Upper lobe of left lung (tissue), 6 donors: Measurements from ENCODE around the gene GADL1. TPM values are rescaled to one million over a fixed set of nuclear protein-coding genes. Genes with fewer than 3 reads are reported as not detected.

Experiments
- ATAC-seq, 2 donors: fragments of 200-7000 bp; cut with Tn5 transposase; one replicate each; pipeline ENCODE4 v1.9.1; 2022; ENCODE audit warnings: mild to moderate bottlenecking in 2 of 2, moderate library complexity in 2 of 2; ENCODE audit not compliant: low FRiP score in 2 of 2
- DNase-seq, 2 donors: peaks; one replicate each; pipeline ENCODE4 v3.0.0-alpha.2; 2019 to 2020
- H3K27ac ChIP-seq, 4 donors: fragments of 200-600 bp; sonication (generic); one replicate each; pipeline ENCODE4 v1.5.1; 2016 to 2019
- H3K27me3 ChIP-seq, 4 donors: fragments of 200-600 bp; sonication (generic); one replicate each; pipeline ENCODE4 v1.5.1; 2017 to 2019
- H3K36me3 ChIP-seq, 4 donors: fragments of 200-600 bp; sonication (generic); one replicate each; pipeline ENCODE4 v1.5.1; 2016 to 2019
- H3K4me1 ChIP-seq, 4 donors: fragments of 200-600 bp; sonication (generic); one replicate each; pipeline ENCODE4 v1.5.1; 2018 to 2019
- H3K4me3 ChIP-seq, 4 donors: fragments of 200-600 bp; sonication (generic); one replicate each; pipeline ENCODE4 v1.5.1; 2017 to 2019; ENCODE audit warnings: mild to moderate bottlenecking in 2 of 4, moderate library complexity in 1 of 4
- H3K9me3 ChIP-seq, 4 donors: fragments of 200-600 bp; sonication (generic); one replicate each; pipeline ENCODE4 v1.5.1; 2018 to 2019
- EP300 ChIP-seq, 4 donors: sonication (generic); formaldehyde crosslinking; IDR thresholded peaks; one replicate each; pipeline ENCODE4 v1.5.1; 2017; ENCODE audit warnings: antibody characterized with exemption in 4 of 4, control low read depth in 2 of 4
- POLR2A ChIP-seq, 4 donors: fragments of 450-650 bp; IDR thresholded peaks; one replicate each; pipeline ENCODE4 v1.5.1; 2016 to 2017; ENCODE audit warnings: antibody characterized with exemption in 4 of 4, mild to moderate bottlenecking in 2 of 4
- POLR2AphosphoS5 ChIP-seq, 2 donors: sonication (generic); formaldehyde crosslinking; IDR thresholded peaks; one replicate each; pipeline ENCODE4 v1.5.1; 2017; ENCODE audit warnings: antibody characterized with exemption in 2 of 2
- WGBS, 2 donors: methylation state at CpG; one replicate each; pipeline ENCODE4 v1.1.5; 2017 to 2018; 5-methylcytosine and 5-hydroxymethylcytosine counted together
- total RNA-seq, 6 donors: library from RNA; depleted of rRNA in 4 of 6; stranded (reverse); fragments of >200 nt in 4 of 6; gene quantifications; one replicate each; pipeline versions ENCODE4 v1.1.0 to v1.2.1, GENCODE V29; 2016 to 2021
- TF ChIP-seq, protein P1 (sequence below), 6 experiments: fragments of 450-650 bp in 4 of 6; fragments of 200-600 bp in 2 of 6; sonication (generic) in 2 of 6; IDR thresholded peaks; one replicate each; pipeline ENCODE4 v1.5.1; 2016 to 2019; ENCODE audit warnings: antibody characterized with exemption in 6 of 6
- donor health status: DM: no; HTN: no; CAD: no; lungs with moderate emphysema.
- donor health status: DM: no; HTN: yes; CAD: no; lungs with severe emphysema.

GADL1 gene
- total RNA-seq, 6 donors from 2014 or later: 0.07 TPM; not detected in 5

DNA sequence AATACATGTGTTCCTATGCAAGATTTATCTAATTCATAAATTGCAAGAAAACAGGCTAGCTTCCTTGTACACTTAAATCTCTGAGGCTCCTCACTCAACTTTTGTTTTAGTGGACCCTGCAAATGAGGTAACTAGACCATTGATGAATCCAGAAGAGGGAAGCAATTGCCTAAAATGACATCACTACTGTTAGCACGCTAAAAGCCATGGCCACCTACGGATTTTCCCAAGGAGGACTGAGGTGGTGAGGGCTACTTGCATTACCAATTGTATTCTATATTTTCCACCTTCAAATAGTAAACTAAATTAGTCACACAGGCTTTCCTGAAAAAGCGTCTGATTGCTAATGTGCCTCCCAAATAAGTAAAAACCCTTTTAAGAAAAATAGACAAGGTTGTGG, 140.7 kb downstream of the GADL1 start:
- no peak for ATAC-seq

DNA sequence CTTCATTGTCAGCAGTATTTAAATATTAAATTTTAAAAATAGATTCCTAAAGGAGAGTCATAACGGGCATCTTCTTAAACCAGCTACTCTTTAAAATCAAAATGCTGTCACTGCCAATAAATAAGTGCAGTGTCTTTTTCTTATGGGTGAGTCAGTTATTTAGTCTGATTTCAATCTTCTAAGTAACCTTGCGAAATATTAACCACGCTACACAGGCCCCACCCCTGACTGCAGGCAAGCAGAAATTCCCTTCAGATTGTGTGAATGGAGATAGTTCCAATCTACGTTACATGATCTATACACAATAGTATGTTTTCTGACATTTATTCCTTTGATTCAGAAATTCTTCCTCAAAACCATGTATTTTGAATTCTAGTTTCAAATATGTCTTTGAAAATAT, 141.5 kb downstream of the GADL1 start:
- Histone ChIP-seq H3K4me3 (no peak overlapping the region), H3K27me3 (no peaks in the 10 kb centered on the region), H3K36me3 (no peaks in the 10 kb centered on the region), H3K4me1 (peaks cover 0 to 4% (median 2%) of the 10 kb centered on the region in 4 donors), H3K9me3 (no peaks in the 10 kb centered on the region), H3K27ac (no peak overlapping the region)
- 42 to 54% methylated on average over 4 of the region's 4 CpGs for WGBS, 2 donors
- DNase-seq (peak in 1 of 2 donors; percentile 54), ATAC-seq (peak in 1 of 2 donors; percentile 88)
- TF ChIP-seq, protein P1, sequence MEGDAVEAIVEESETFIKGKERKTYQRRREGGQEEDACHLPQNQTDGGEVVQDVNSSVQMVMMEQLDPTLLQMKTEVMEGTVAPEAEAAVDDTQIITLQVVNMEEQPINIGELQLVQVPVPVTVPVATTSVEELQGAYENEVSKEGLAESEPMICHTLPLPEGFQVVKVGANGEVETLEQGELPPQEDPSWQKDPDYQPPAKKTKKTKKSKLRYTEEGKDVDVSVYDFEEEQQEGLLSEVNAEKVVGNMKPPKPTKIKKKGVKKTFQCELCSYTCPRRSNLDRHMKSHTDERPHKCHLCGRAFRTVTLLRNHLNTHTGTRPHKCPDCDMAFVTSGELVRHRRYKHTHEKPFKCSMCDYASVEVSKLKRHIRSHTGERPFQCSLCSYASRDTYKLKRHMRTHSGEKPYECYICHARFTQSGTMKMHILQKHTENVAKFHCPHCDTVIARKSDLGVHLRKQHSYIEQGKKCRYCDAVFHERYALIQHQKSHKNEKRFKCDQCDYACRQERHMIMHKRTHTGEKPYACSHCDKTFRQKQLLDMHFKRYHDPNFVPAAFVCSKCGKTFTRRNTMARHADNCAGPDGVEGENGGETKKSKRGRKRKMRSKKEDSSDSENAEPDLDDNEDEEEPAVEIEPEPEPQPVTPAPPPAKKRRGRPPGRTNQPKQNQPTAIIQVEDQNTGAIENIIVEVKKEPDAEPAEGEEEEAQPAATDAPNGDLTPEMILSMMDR (IDR thresholded peaks at IDR 0.05): no peak
- TF ChIP-seq EP300 (IDR thresholded peaks at IDR 0.05) (no peak), POLR2A (IDR thresholded peaks at IDR 0.05) (no peak), POLR2AphosphoS5 (IDR thresholded peaks at IDR 0.05) (no peak)

More for the DNA sequence above, 140.7 kb downstream of the GADL1 start:
- WGBS, 2 donors: 85 to 92% methylated on average over 3 of the region's 3 CpGs
- H3K27ac ChIP-seq: no peak overlapping the region
- DNase-seq: no peak
- H3K9me3 ChIP-seq: no peaks in the 10 kb centered on the region
- no peak overlapping the region for H3K4me3 ChIP-seq
- H3K36me3 ChIP-seq: no peaks in the 10 kb centered on the region
- H3K27me3 ChIP-seq: no peaks in the 10 kb centered on the region
- TF ChIP-seq POLR2AphosphoS5 (IDR thresholded peaks at IDR 0.05): no peak
- H3K4me1 ChIP-seq: peaks cover 0 to 4% (median 0%) of the 10 kb centered on the region in 4 donors

DNA sequence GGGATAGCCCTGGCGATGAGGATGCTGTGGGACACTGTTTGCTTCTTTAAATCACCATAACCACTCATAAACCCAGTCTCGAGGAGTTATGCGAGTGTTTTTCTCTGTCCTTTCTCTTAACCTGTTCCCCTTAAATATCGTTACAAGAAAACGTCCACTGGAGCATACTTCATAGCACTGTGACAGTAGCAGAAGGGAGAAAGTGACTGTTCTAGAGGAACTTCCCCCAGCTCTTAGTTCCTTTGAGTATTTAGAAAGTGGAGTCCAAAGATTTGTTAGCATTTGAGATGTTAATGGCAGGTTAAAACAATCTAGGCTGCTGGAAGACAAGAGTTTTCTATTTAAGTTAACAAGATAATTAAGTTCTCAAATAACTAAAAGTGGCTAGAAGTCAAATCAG, 142.0 kb downstream of the GADL1 start:
- TF ChIP-seq EP300 (IDR thresholded peaks at IDR 0.05) (no peak), POLR2A (IDR thresholded peaks at IDR 0.05) (no peak), POLR2AphosphoS5 (IDR thresholded peaks at IDR 0.05) (no peak)
- TF ChIP-seq, protein P1 (IDR thresholded peaks at IDR 0.05): no peak
- Histone ChIP-seq H3K36me3 (no peaks in the 10 kb centered on the region), H3K27me3 (no peaks in the 10 kb centered on the region), H3K4me1 (peaks cover 0 to 4% (median 2%) of the 10 kb centered on the region in 4 donors), H3K9me3 (no peaks in the 10 kb centered on the region), H3K27ac (no peak overlapping the region), H3K4me3 (no peak overlapping the region)
- 82 to 87% methylated on average over 5 of the region's 5 CpGs for WGBS, 2 donors
- ATAC-seq (no peak), DNase-seq (no peak)

DNA sequence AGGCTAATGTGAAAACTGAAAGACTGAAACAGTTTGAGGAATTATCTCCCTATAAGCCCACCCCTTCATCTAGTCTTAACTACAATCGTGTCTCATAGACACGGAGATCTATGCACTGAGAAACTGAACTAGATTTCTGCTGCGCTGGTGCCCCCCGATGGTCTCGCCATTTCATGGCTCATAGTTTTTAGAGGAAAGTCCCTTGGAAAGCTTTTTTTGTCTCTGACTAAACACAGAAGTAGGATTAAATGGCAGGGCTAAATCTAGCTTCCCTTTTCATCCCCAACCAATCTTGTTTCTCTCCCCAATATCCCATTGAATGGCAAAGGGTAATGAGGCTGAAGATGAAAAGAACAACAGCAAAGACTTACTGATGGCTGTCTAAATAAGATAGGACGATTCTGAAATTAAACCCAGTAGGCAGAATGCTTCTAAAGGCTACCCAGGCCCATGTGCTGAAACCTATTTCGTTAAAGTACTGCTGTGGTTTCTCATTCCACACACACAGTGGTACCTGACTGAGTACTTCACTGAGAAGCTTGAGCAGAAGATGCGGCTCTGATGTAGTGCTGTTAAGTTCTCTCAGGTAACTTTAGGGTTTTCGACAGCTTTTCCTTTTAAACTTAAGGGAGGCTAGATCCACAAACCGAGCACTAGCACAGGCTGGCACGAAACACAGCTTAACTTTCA, 142.7 kb downstream of the GADL1 start:
- Histone ChIP-seq H3K27me3 (no peaks in the 10 kb centered on the region), H3K36me3 (no peaks in the 10 kb centered on the region), H3K9me3 (no peaks in the 10 kb centered on the region), H3K4me3 (no peak overlapping the region), H3K27ac (no peak overlapping the region), H3K4me1 (peaks cover 0 to 4% (median 2%) of the 10 kb centered on the region in 4 donors)
- WGBS, 2 donors: 67 to 68% methylated on average over 11 of the region's 11 CpGs
- TF ChIP-seq POLR2AphosphoS5 (IDR thresholded peaks at IDR 0.05): no peak
- TF ChIP-seq, protein P1 (IDR thresholded peaks at IDR 0.05): peak in 2 of 6 experiments; percentile 5 to 23
- DNase-seq (no peak), ATAC-seq (peak in 1 of 2 donors; percentile 34)

DNA sequence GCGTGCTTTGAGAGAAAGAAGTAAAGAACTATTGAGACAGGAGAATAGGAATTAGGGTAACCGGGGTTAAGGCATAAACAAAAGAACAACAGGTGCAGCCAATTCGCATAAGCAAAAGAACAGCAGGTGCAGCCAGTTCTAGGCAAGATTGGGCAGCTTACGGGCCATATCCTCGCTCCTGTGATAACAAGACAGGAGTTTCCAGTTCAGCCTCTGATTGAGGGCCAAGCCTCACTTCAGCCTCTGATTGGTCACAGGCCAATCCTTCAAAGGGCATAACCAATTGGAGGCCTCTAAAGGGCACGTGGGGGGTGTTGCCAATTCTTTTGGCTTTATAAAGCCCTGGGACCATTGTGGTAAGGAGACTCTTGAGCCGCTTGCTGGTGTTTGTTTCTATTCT, 143.5 kb downstream of the GADL1 start:
- WGBS, 2 donors: 89 to 93% methylated on average over 7 of the region's 7 CpGs
- ATAC-seq (no peak), DNase-seq (no peak)
- Histone ChIP-seq H3K4me3 (no peak overlapping the region), H3K27ac (no peak overlapping the region), H3K36me3 (no peaks in the 10 kb centered on the region), H3K27me3 (no peaks in the 10 kb centered on the region), H3K9me3 (no peaks in the 10 kb centered on the region), H3K4me1 (peaks cover 0 to 4% (median 2%) of the 10 kb centered on the region in 4 donors)
- TF ChIP-seq EP300 (IDR thresholded peaks at IDR 0.05) (no peak), POLR2AphosphoS5 (IDR thresholded peaks at IDR 0.05) (no peak), POLR2A (IDR thresholded peaks at IDR 0.05) (no peak)
- TF ChIP-seq, protein P1 (IDR thresholded peaks at IDR 0.05): no peak
